ENCODE results near the gene ATP10B. TPM values are rescaled to one million over a fixed set of nuclear protein-coding genes. Genes with fewer than 3 reads are reported as not detected.

ATP10B gene
- total RNA-seq, 2 donors from 2014 or later = 1.3 to 2.1 TPM

DNA sequence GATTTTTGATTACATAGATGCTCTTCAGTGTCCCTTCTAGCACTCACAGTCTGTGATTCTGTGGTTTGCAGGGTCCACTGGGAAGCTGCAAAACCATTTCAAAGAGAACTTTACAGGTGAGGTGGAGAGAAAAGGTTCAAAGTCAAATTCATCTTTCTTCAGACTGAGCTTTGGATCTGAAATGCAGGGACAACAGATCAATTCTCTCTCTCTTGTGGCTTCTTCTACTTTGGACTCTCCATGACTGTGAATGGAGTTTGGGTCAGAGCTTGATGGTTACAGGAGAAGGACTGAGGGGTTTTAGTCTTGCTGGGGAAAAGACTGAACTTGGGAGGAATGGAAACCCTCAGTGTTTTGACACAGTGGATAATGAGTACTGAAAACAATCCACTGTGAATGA is 338.5 kb downstream of the ATP10B start:
- H3K27ac ChIP-seq = no peak overlapping the region
- H3K4me3 ChIP-seq = no peak overlapping the region
- H3K9me3 ChIP-seq = no peaks in the 10 kb centered on the region
- ATAC-seq (no peak), DNase-seq (no peak)
- no peaks in the 10 kb centered on the region for H3K36me3 ChIP-seq (replicated peaks in 1 of 2; ENCODE audit: insufficient read depth in 1 of 2, low read depth in 2 of 2)
- TF ChIP-seq POLR2A (IDR thresholded peaks at IDR 0.05) = no peak
- TF ChIP-seq, protein P1, sequence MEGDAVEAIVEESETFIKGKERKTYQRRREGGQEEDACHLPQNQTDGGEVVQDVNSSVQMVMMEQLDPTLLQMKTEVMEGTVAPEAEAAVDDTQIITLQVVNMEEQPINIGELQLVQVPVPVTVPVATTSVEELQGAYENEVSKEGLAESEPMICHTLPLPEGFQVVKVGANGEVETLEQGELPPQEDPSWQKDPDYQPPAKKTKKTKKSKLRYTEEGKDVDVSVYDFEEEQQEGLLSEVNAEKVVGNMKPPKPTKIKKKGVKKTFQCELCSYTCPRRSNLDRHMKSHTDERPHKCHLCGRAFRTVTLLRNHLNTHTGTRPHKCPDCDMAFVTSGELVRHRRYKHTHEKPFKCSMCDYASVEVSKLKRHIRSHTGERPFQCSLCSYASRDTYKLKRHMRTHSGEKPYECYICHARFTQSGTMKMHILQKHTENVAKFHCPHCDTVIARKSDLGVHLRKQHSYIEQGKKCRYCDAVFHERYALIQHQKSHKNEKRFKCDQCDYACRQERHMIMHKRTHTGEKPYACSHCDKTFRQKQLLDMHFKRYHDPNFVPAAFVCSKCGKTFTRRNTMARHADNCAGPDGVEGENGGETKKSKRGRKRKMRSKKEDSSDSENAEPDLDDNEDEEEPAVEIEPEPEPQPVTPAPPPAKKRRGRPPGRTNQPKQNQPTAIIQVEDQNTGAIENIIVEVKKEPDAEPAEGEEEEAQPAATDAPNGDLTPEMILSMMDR (IDR thresholded peaks at IDR 0.05) = no peak
- intact Hi-C loops (cut with DNase I) = no loop called here
- no peaks in the 10 kb centered on the region for H3K27me3 ChIP-seq
- H3K4me1 ChIP-seq = no peaks in the 10 kb centered on the region
